ENCODE results near the gene TMEM129.

- TF ChIP-seq EZH2 (IDR thresholded peaks at IDR 0.05; ENCODE audit: borderline replicate concordance, low read length) (no peak), CTCF (IDR thresholded peaks at IDR 0.05; ENCODE audit: low read length) (no peak)
Measured at GRCh38 chr4:1760521-1761071, 39.5 kb upstream of the TMEM129 start.

Data from OCI-LY1 (cell line).